Embryonic facial prominence (tissue), 1 donor: ENCODE measurements around the gene CSTPP1.

ENCODE experiments used
- DNase-seq: peaks from one replicate; pipeline ENCODE4 v3.0.0-alpha.2; 2016; ENCODE audit errors: extremely low spot score

CSTPP1 gene

DNA sequence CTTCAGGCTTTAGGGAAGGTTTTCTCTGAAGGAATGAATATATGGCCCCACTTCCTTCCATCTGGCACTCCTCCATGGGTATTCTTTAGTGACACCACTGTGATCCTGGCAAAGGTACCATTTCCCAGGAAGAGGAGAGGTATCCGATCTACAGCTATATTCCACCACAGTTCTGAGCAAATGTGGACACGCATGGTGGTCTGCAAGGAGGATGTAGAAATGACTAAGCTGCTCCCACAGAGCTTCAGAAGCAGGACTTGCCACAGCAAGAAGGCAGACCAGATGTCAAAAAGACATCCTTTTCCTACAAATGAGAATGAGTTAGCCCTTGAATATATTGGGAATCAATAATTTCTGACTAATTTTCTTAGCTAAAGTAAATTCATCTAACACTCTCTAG is 194.6 kb downstream of the CSTPP1 start:
- no peak for DNase-seq

DNA sequence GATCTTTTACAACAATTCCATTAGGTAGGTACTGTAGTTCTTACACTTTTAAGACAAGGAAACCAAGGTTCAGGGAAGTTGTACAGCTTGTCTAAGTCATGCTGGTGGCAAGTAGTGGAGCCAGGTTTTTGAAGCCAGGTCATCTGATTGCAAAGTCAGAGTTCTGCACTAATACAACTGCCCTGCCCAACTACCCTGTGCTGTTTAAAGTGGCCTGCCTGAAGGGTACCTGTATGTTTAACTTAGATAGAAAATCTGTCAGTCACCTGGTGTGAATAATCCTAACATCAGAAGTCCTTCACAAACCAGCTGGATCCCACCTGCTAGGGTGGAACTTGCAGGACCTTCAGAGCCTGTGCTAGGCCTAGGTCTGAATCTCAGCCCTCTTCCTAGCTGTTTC is 195.9 kb downstream of the CSTPP1 start:
- DNase-seq: no peak

- DNase-seq: no peak
These were observed 196.4 kb downstream of the CSTPP1 start for GRCh38 chr11:47132981-47133380.

GRCh38 chr11:47136327-47136726 is 199.8 kb downstream of the CSTPP1 start:
- no peak for DNase-seq

DNA sequence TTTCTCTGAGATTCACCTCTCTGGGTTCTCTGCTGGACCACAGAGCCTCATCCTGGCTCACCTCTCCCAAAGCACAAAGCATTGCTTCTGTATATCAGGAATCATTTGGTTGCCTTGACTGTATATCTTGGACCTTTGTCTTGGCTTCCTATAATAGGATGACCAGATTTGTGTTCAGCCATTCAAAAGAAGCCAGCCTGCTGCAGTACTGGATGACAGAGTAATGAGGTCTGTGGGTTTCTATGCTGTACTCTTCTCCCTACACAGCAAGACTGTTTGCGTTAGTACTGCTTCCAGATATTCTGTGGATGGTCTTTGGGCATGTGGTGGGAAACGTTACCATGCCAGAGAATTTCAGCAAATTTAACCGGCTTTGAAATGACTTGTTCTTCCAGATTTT is 200.4 kb downstream of the CSTPP1 start:
- no peak for DNase-seq

DNA sequence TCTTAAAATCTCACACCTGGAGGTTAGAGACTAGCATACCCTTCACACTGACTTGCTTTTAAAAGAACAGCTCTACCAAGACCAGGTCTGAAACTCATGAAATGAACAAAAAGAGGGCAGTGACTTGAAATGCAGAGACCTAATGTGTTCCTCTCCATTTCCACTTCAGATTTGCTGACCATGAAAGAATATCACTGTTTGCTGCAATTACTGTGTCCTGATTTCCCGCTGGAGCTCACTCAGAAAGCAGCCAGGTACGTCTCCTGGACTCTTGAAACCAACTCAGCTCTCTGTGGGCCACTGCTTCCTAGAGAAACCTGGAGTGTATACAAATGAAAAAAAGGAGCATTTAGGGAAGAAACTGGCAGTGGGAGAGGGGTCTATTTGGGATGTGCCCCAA is 200.9 kb downstream of the CSTPP1 start:
- no peak for DNase-seq

- DNase-seq: no peak
These were observed 203.3 kb downstream of the CSTPP1 start for GRCh38 chr11:47139878-47140277.

DNA sequence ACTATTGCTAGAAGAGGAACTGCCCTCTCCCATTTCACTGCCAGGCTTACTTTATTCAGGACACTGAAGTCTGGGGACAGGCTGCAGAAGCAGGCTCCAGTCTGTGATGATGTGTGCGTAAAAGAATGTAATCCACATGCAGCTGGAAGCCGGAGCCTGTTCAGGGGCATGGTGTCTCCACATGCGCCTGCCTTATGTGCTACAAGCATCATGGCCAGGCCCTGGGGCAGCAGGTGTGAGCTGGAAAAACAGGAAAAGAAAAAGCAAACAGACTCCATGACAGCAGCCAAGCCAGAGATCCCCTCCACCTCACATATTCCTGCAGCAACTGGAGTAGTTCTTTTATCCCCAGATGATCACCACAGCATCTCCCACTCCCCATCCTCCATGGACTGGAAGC is 206.8 kb downstream of the CSTPP1 start:
- peak; percentile 31 for DNase-seq

GRCh38 chr11:47144541-47144940 is 208.0 kb downstream of the CSTPP1 start:
- no peak for DNase-seq

DNA sequence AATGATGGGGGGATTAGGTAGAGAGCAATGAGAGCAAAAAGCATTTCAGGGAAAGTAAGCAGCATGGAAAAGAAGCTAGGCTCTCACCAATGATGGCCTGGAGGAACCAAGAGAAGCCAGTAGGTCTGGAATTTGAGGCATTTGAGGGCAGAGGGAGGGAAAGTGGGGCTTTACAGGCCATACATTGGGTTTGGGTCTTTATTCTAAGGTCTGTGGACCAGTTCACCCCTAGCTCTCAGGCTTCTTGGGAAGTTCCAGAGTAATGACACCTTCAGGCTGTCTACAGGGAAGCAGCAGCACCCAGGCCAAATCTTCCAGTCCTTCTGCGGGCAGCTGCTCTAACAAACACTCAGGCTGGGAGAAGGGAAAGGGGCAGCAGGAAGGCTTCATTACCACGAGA is 210.7 kb downstream of the CSTPP1 start:
- DNase-seq: no peak

DNA sequence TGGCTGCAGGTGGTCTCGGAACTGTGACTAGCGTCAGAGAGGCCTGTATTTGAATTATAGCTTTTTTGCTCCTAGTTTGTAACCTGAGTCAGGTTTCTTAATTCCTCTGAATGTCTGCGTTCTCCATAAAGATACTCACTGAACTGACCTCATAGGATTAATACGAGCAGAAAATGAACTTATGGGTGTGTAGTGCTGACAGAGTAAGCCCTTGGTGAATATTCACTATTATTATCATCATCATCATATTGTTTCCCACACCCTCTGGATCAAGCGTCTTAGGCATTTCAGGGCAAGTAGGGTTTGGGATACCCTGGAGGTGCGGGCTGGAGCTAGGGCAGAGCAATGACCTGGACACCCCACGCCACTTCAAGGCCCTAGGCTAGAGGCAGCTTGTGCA is 211.1 kb downstream of the CSTPP1 start:
- DNase-seq: no peak

DNA sequence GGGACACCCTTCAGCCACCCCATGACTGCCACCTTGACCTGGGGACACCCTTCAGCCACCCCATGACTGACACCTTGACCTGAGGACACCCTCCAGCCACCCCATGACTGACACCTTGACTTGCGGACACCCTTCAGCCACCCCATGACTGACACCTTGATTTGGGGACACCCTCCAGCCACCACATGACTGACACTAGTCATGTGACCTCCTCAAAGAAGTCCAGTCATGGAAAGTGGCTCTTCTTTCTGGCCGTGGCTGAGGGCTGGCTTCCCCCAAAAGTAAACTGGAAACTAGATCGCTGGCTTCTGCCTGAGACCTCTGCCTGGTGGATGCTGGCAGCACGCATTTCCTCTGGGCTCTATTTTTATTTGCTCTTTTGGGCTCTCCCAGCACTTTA is 211.7 kb downstream of the CSTPP1 start:
- no peak for DNase-seq

DNA sequence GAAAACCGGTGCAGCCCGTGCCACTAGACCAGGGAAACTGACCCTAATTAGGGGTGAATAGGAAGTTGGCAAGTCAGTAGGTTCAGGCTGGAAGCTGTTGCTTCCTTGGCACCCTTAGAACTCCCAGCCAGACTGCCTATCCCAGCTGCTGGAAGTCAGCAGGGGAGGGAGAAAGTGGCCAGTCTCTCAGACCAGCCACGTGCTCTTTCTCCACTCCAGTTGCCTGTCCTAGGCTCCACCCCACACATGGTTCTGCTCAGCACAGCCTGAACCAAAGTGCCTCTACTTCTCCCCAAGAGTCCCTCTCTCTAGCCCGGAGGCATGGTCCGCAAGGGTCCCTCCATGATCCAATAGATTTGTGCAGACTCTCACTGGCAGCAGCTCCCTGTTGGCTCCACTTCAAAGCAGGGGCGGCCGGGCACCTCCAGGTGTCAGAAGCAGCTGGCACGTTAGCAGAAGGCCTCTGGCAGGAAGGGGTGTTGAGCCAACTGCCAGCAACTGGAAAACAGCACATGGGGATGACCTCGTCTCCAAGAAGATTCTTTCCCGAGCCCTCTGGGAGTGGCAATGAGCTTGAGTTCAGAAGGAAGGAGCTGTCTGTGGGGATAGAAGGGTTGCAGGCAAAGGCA is 212.5 kb downstream of the CSTPP1 start:
- DNase-seq: no peak

GRCh38 chr11:47149782-47150181 is 213.2 kb downstream of the CSTPP1 start:
- no peak for DNase-seq

GRCh38 chr11:47152126-47152952 is 215.8 kb downstream of the CSTPP1 start:
- DNase-seq: no peak

DNA sequence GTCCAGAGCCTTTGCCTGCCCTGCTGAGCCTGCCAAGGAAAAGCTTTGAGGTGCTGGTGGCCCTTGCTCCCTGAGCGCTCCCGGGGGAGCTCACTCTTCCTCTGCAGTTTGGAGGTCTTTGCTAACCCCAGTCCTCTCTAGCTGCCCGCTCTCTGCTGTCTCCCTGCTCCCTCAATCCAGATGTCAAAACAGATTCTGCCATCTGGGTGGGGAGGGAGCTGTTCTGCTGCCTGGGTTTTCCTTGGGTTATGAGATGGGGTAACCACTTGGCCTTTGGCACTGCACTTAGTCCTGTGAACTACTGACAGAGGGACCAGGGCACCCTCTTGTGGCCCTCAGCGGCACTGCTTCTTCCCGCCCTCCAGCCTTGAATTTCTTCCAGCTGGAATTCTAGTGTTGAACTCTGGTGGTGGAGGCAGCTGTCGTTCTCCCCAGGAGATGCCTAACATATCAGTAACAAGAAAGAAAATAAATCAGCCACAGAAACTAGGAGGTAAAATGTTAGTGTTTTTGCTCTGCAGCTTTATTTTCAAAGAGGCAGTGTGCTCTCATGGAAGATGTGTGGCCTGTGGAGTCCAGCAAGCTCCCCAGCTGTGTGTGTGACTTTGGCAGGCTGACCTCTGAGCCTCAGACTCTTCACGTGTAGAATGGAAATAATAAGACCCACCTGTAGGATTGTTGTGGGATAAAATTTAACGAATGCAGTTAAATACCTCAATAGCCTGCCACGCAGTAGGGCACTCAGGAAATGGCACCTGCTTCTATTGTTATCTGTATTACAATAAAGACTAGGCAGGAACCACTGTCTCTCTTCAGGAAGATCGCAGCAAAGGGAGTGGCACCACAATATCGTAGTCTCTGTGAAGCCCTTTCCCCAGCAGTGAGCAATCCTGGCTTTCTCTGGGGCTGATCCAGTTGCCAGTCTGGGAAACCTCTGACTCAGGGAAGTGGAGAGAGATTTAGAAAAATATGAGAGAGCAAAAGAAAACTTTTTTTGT is 216.7 kb downstream of the CSTPP1 start:
- DNase-seq: peak; percentile 53

- DNase-seq: no peak
These were observed 218.3 kb downstream of the CSTPP1 start for GRCh38 chr11:47154616-47155570.

DNA sequence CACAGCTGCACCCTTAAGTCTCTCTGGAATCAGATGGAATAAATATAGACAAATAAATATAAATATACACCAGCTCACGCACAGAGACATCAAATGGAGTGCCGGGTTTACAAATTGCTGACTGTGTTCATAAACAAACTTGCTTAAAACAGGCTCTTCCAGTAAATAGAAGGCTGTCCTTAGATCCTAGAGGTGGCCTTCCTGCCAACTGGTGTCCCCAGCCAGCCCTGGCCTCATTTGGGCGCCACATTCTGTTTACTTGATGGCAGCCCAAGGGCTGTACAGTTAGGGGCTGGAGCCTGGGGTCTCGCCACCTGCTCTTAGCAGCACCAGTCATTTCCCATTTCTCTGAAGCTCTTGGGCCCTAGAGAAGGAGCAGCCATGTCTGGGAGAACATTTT is 219.3 kb downstream of the CSTPP1 start:
- no peak for DNase-seq

GRCh38 chr11:47156333-47156732 is 219.8 kb downstream of the CSTPP1 start:
- no peak for DNase-seq

DNA sequence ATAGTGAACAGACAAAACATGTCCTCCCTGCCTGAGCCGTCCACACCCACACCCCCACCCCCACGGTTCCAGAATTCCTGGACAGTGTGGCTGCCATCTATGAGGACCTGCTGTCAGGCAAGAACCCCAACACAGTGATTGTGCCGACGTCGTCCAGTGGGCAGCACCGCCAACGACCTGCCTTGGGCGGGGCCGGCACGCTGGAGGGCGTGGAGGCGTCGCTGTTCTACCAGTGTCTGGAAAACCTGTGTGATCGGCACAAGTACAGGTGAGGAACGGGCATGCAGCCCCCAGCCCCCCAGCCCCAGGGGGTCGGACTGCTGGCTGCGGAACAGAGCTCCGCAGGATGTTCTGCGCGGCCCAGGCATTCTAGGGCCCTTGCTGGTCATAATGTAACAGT is 220.4 kb downstream of the CSTPP1 start:
- DNase-seq: no peak

DNA sequence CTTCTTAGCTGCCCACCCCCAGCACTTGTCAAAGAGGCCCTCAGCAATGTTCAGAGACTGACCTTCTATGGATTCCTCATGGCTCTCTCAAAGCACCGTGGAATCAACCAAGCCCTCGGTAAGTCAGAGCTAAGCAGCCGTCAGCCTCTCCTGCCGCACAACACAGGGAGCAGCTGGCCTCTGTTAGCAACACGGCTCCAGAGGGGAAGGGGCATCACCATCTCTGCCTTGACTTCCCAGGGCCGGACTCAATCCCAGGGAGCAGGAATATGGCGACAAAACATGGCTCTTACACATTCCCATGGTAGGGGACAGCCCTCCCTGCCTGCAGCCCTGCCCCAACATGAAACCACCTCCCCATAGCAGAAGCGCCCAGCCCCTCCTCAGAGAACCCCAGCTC is 221.2 kb downstream of the CSTPP1 start:
- no peak for DNase-seq
